Stimulated activated naive CD4-positive, alpha-beta T cell treated with Interleukin-2 at 50 U/mL for 16 hours (primary cell): ENCODE measurements around the gene PKD2.

ENCODE experiments used
- DNase-seq: peaks from one replicate; lab custom pipeline; 2025; lab: John Stamatoyannopoulos, UW

The PKD2 gene

GRCh38 chr4:88007304-88008121 is at the start of gene PKD2:
Gene PKD2 (plus strand): TSS chr4:88007635. CDS start chr4:88007734, 99 bp downstream.
- peak; percentile 72 for DNase-seq

GRCh38 chr4:87961993-87962392 is 45.4 kb upstream of the PKD2 start:
- DNase-seq: no peak

- no peak for DNase-seq
Measured at GRCh38 chr4:87962398-87963146, 44.9 kb upstream of the PKD2 start.

- no peak for DNase-seq
Measured at GRCh38 chr4:87965501-87965975, 41.9 kb upstream of the PKD2 start.

GRCh38 chr4:87966095-87966496 is 41.3 kb upstream of the PKD2 start:
- no peak for DNase-seq

GRCh38 chr4:87967193-87967592 is 40.2 kb upstream of the PKD2 start:
- no peak for DNase-seq

- no peak for DNase-seq
Measured at GRCh38 chr4:87970121-87970520, 37.3 kb upstream of the PKD2 start.

GRCh38 chr4:87971866-87972265 is 35.6 kb upstream of the PKD2 start:
- no peak for DNase-seq

- DNase-seq: no peak
Measured at GRCh38 chr4:87973283-87974169, 33.9 kb upstream of the PKD2 start.

- no peak for DNase-seq
Measured at GRCh38 chr4:87974856-87975462, 32.5 kb upstream of the PKD2 start.

GRCh38 chr4:87975466-87975865 is 32.0 kb upstream of the PKD2 start, which contains the start of gene SPP1:
Gene SPP1 (plus strand): TSS chr4:87975714. CDS start chr4:87976896, 1,182 bp downstream.
- DNase-seq: no peak

- no peak for DNase-seq
Measured at GRCh38 chr4:87977521-87978278, 29.7 kb upstream of the PKD2 start.

- DNase-seq: no peak
Measured at GRCh38 chr4:87978681-87979080, 28.8 kb upstream of the PKD2 start.

GRCh38 chr4:87979810-87980209 is 27.6 kb upstream of the PKD2 start:
- no peak for DNase-seq

- DNase-seq: no peak
Measured at GRCh38 chr4:87981486-87981885, 25.9 kb upstream of the PKD2 start.

GRCh38 chr4:87982036-87982435 is 25.4 kb upstream of the PKD2 start:
- no peak for DNase-seq

GRCh38 chr4:87982446-87983010 is 24.9 kb upstream of the PKD2 start:
- DNase-seq: no peak

GRCh38 chr4:87983996-87984395 is 23.4 kb upstream of the PKD2 start:
- DNase-seq: no peak

GRCh38 chr4:87985097-87985886 is 22.1 kb upstream of the PKD2 start:
- DNase-seq: peak; percentile 21

- no peak for DNase-seq
Measured at GRCh38 chr4:87985887-87986200, 21.6 kb upstream of the PKD2 start.
